Lung microvascular endothelial cell (primary cell): ENCODE results near the gene FHIT. TPM values are rescaled to one million over a fixed set of nuclear protein-coding genes. Genes with fewer than 3 reads are reported as not detected.
"Not testable (repeated sequence)": the region's sequence is repeated elsewhere in the genome, so short reads cannot be mapped to it uniquely, and the experiment has no call there.

Source experiments
- DNase-seq, 2 donors: peaks; one replicate each; pipeline versions ENCODE4 v3.0.0 to v3.0.0-alpha.2; 2010; ENCODE audit warnings: low read depth in 2 of 2
- total RNA-seq: library from RNA; depleted of rRNA; stranded (reverse); fragments of >200 nt; gene quantifications from 2 replicates; pipeline ENCODE4 v1.2.1, GENCODE V29; 2014

FHIT gene
- total RNA-seq, 1 donor from 2014 or later, result 0.79 TPM

DNA sequence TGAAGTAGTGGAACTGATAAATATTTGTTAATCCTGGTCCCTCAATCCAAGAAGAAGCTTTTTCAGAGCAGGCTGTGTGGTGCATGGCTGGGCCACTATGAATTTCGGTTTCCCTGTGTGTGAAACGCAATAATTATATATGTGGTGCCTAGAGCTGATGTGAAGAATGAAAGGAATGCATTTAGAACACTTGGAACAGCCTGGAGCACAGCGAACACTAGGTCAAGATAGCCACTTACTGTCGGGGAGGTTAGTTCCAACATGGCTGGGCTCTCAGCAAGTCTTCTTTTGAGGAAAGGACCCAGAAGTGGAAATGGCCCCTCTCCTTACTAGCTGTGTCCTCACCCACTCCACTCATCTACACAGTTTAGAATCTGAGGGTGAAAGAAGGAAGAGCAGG is 245.7 kb downstream of the FHIT start:
- DNase-seq, result no peak

- no peak for DNase-seq
Measured at GRCh38 chr3:60998858-60999257, 252.4 kb downstream of the FHIT start.

GRCh38 chr3:60992395-60992794 is 258.9 kb downstream of the FHIT start:
- no peak for DNase-seq

- DNase-seq, result no peak
Measured at GRCh38 chr3:60990442-60990730, 260.9 kb downstream of the FHIT start.

- no peak for DNase-seq
Measured at GRCh38 chr3:60989626-60990441, 261.4 kb downstream of the FHIT start.

- DNase-seq, result not testable (repeated sequence)
Measured at GRCh38 chr3:60987191-60987590, 264.1 kb downstream of the FHIT start.

DNA sequence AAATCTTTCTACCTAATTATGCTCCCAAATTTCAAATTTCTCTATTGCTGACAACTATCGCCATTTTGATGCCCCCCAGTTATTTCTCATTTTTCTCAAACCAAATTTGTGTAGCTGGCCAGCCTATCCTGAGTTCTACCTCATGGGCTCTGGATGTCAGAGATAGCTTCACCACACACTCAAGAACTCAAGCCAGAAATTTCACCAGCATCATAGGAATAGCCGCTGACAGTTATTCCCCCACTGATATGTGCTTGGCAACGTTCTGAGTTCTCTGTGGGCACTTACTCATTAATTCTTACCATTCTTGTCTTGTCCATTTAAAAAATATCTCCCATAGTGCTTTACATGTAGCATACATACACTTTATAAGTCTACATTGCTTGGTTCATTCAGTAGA is 264.7 kb downstream of the FHIT start:
- no peak for DNase-seq

DNA sequence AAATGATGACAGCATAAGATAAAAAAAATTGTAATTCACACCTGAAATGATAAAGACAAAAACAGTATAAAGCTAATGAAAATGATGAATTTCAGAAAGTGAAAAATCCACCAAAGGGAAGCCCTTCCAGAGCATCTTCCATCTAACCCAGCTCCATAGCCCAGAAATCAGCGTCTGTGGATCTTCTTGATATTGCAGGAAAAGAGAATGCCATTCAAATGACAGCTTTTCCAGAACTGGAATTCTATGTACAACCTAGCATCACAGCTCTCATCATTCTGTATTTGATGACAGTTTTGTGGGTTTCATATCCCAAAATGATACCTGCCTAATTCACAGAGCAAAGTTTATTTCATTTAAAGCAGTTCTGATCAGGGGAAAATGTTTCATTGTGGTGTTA is 267.3 kb downstream of the FHIT start:
- no peak for DNase-seq

DNA sequence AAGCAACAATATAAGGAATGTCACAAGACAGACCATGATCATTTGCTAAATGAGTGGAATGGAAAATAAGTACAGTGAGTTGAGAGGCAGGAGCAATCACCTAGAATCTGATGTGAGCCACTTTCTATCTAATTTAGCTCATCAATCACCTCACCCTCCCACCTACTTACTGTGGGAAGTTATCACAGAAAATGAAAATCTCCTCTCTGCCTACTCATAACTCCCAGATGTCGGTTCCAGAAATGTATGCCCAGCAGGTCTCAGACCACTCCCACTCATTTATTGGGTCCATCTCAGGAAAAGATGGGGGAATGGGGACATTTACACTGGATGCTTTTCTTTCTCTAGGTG is 270.9 kb downstream of the FHIT start:
- DNase-seq, result no peak

- DNase-seq, result no peak
Measured at GRCh38 chr3:60979461-60980341, 271.6 kb downstream of the FHIT start.

DNA sequence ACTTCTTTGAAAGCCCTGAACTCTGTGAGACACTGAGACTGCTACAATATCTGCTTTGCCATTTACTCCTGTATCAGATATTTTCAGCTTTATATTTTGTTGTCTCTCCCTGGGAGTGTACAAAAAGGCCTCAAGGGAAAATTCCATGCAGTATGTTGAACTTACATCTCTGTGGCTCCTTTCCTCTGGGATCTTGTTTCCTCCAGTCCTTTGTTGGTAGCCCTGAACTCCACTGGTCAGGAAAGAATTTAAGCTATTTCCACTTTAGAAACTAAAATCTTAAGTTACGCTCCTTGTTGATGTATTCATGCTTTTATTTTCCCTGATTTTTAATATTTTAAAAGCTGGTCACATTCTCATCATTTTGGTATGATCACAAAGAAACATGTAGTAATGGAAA is 277.9 kb downstream of the FHIT start:
- no peak for DNase-seq

GRCh38 chr3:60972599-60972998 is 278.7 kb downstream of the FHIT start:
- DNase-seq, result no peak

GRCh38 chr3:60970850-60971249 is 280.4 kb downstream of the FHIT start:
- no peak for DNase-seq

DNA sequence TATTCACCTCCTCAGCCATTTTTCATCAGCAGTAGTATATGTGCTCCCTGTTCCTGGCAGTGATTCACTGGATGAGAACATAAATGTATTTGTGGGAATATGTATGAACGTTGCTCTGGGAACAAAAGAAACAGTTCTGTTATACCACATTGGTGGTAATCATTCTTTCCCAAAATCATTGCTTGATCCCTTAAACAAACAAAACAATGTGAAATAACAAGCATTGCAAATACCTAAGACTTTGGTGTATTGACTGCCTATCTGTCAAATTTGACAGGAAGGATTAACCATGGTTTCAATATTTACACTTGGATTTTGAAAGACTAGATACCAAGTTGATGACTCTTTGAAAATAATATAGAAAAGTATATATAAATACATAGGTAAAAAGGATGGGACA is 284.1 kb downstream of the FHIT start:
- DNase-seq, result no peak

DNA sequence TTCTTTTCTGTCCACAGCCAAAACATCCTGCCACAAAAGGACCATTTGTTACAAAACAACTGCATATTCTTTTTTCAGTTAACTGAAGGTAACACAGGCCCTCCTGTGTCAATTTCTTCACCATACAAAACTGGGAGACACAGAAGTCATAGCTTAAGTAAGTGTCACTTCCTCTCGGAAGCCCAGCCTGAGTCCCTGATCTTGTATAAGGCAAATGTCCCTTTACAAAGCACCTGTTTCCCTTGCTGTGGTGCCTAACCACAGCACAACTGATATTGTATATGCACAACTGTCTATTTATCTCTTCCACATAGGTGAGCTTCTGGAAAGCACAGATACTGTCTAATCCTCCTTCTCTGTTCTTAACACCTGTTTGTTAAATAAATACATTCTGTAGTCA is 293.7 kb downstream of the FHIT start:
- no peak for DNase-seq

- no peak for DNase-seq
Measured at GRCh38 chr3:60956729-60957128, 294.5 kb downstream of the FHIT start.

DNA sequence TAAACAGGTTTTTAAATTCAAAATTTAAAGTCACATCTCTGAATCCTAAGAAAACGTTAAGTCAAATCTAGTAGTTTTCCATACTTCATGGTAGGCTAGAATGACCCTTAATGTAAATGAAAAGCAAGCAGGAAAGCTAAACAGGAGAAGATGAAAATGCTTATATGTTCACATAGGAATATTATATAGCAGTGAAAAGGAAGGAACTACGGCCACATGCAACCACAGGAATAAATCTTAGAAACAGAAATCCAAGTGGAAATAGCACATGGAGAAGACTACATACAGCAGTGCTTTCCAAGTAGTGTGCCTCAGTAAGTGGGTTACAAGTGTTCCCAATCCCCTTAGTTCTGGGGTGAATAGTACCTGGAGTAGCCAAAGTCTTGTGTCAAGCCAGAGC is 296.2 kb downstream of the FHIT start:
- DNase-seq, result no peak

- no peak for DNase-seq
Measured at GRCh38 chr3:60954048-60954447, 297.2 kb downstream of the FHIT start.

DNA sequence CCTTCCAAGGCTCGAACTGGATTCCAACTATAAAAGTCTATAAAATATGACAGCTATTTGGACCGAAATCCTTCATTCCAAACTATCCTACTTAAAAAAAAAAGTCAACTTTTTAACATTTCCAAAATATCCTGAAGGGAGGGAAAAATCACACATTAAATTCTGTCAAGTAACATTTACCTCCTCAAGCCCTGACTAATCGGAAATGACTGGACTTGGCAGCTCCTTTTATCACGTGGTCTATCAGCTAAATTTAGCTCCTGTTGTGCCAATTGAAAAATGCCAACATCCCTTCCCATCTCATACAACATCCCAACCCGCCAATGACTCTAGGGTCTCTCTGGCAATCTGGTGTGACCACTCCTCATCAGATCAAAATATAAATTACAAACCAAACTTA is 297.9 kb downstream of the FHIT start:
- DNase-seq, result peak in 1 of 2 donors; percentile 1

DNA sequence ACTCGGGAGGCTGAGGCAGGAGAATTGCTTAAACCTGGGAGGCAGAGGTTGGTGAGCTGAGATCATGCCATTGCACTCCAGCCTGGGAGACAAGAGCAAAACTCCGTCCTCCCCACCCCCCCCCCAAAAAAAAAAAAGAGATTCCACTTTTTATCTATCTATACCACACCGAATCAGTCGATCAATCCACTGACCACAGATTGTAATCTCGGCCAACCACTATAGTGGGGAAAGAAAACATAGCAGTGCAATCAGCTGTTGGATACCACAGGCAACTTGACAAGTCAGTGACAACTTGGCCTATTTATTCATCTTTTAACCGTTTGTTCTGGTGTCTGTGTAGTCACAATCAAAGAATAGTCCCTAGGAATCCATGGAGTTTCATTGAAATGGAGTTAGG is 299.2 kb downstream of the FHIT start:
- no peak for DNase-seq

DNA sequence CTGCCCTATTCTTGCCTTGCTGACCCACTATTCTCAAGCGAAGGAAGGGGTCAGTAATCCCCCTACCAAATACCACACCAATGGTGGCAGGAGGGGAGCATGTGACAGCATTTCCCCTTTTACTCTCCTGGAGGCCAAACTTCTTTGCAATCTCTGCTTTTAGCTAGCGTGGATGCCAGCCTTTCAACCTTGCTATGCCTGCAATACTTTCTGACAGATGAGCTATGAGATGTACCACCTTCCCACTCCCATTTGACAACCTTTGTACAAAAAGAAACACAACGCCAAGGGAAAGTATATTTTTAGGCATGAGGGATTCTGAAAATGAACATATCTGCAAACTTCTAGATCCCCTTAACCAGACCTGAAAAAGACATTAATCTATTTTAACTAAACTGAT is 302.1 kb downstream of the FHIT start:
- no peak for DNase-seq

DNA sequence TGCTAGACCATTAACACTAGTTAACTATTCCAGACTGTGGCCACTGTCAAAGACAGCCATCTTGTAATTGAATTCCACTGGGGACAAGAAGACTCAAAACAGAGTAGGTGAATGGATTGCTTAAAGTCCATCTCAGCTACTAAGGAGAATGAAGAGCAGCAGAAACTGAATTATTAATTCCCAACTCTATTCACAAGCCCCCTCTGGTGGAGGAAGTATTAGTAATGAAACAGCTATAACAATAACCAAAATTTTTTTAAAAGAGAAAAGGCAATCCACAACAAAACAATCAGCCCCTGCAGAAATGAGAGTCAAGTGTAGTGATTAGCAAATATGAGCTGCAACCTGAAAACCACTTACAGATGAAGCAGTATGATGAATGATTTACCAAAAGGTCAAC is 302.8 kb downstream of the FHIT start:
- no peak for DNase-seq

DNA sequence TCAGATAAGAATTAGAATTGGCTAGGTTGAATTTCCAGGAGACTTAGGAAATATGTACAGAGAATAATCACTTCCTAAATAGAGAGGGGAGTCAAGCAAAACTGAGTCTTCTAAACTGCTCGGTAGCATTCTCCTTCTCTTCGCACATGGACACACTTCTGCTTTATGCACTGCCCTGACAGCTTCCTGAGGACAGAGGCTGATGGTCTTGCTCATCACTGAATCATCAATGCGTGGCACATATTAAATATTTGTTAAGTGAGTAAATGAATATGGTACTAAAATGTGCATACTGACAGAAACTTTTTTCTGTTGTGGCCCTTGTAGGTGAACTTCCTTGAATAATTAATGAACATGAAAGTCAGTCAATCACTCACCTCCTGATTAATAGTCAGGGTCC is 315.5 kb downstream of the FHIT start:
- no peak for DNase-seq
